Activated CD4-positive, alpha-beta memory T cell treated with anti-CD3 and anti-CD28 coated beads for 36 hours (primary cell): ENCODE data around the gene SULT1A1. TPM values are rescaled to one million over a fixed set of nuclear protein-coding genes. Genes with fewer than 3 reads are reported as not detected.
A peak's percentile ranks its signal among the peaks of the same experiment; 100 is the strongest.
"Not testable (repeated sequence)": the region's sequence is repeated elsewhere in the genome, so short reads cannot be mapped to it uniquely, and the experiment has no call there.

ENCODE experiments used
- CTCF ChIA-PET: fragments of 350-600 bp; sonication (Branson Sonifier 250); formaldehyde crosslinking; loops from one replicate; lab custom pipeline; 2021; ENCODE audit warnings: antibody characterized with exemption, inconsistent platforms; lab: Charles Lee
- POLR2A ChIA-PET: fragments of 350-600 bp; sonication (Branson Sonifier 250); formaldehyde crosslinking; loops from one replicate; lab custom pipeline; 2021; ENCODE audit warnings: antibody characterized with exemption; lab: Charles Lee
- DNase-seq: peaks from one replicate; pipeline ENCODE4 v3.0.0-alpha.2; 2020
- H3K27ac Mint-ChIP-seq: one replicate; pipeline ENCODE4 v1.8.0; 2021; ENCODE audit warnings: mixed read lengths
- H3K27me3 Mint-ChIP-seq: one replicate; pipeline ENCODE4 v1.8.0; 2021; ENCODE audit warnings: mixed read lengths
- H3K36me3 Mint-ChIP-seq: one replicate; pipeline ENCODE4 v1.8.0; 2021; ENCODE audit warnings: mixed read lengths
- H3K4me1 Mint-ChIP-seq: one replicate; pipeline ENCODE4 v1.8.0; 2021; ENCODE audit warnings: low read depth, mixed read lengths
- H3K4me3 Mint-ChIP-seq: one replicate; pipeline ENCODE4 v1.8.0; 2021; ENCODE audit warnings: mild to moderate bottlenecking, mixed read lengths
- H3K9me3 Mint-ChIP-seq: one replicate; pipeline ENCODE4 v1.8.0; 2021; ENCODE audit warnings: mixed read lengths
- intact Hi-C: fragments of 100-400 bp; cut with micrococcal nuclease; formaldehyde crosslinking; loops from one replicate; pipeline ENCODE4 v1.15.1; 2023
- total RNA-seq, 2 experiments: library from RNA; stranded (reverse); gene quantifications; one replicate each; pipeline ENCODE4 v1.2.3, GENCODE V29; 2021

The SULT1A1 gene
- total RNA-seq = 1 to 10 TPM; 8.7 to 9.0 TPM

DNA sequence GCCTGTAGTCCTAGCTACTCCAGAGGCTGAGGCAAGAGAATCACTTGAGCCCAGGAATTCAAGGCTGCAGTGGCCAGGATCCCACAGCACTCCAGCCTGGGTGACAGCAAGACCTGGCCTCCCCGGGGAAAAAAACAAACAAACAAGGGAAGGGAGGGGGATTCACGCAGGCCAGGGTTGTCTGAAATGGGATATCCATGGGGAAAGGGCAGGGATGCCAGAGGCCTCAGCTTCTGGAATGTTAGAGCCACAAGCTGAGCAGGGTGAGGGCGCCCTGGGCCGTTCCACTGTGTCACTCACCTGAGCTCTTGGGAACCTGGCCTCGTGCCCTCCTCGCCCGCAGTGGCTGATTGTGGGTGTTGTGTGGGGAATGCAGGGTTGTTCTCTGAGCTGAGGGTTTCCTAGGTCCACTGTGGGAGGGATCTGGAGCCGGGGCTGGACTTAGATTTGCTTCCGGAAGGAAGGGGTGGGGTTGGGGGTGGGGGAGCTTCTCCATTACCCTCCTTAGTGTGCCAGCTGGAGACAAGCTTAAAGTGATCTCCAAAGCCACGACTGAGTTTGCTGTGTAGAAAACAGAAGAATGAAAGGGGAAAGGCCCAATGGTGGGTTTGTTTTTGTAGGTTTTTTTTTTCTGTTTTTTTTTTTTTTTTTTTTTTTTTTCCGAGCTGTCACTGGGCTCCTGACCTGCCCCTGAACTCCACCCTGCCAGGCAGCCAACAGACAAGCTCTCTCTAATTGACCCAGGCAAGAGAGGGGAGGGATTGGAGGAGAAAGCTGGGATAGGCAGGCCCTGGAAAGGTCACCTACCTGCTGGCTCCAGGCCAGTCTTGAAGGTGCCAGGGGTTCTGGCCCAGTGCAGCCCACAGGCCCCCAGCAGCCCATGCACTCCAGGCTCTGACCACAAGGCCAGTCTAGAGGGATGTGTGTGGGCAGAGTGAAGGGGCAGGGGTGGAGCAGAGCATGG, at the start of gene SULT1A1:
SULT1A1 (minus strand) TSS at position 414 of the 964 bp plus-strand sequence. CDS start 1,189 bp downstream, outside the sequence.
- no peak within 1 kb of the TSS for H3K4me3 Mint-ChIP-seq
- peaks cover 2% of the 10 kb centered on the region for H3K36me3 Mint-ChIP-seq
- no peaks in the 10 kb centered on the region for H3K9me3 Mint-ChIP-seq
- no peak for DNase-seq
- intact Hi-C loops = loop anchor here (10.0 kb wide), 1 partner anchor 295 kb away; no protein-coding TSS in a partner anchor
- ChIA-PET POLR2A (no interaction called here), CTCF (no interaction called here)
- no peak within 1 kb of the TSS for H3K27ac Mint-ChIP-seq
- no peaks in the 10 kb centered on the region for H3K27me3 Mint-ChIP-seq
- peaks cover 4% of the 10 kb centered on the region for H3K4me1 Mint-ChIP-seq

DNA sequence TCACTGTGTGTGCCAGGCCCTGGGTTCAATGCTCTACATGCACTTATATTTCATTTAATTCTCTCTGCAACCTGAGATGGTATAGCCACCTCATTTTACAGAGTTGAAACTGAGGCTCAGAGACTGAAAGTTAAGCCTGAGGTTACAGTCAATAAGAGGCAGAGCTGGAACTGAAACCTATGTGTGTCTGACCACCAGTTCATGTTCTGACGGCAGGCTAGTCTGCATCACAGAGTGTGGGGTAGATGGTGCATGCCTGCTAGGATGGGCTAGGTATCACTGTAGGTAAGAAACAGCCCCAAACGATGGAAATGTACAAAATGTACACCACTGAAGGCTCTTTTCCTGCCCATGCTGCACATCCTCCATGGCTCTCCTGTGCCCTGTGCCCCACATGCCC, 30.1 kb upstream of the SULT1A1 start:
- POLR2A ChIA-PET, H3K9me3 Mint-ChIP-seq, CTCF ChIA-PET, intact Hi-C loops, H3K4me1 Mint-ChIP-seq, H3K27me3 Mint-ChIP-seq, H3K36me3 Mint-ChIP-seq, H3K4me3 Mint-ChIP-seq, H3K27ac Mint-ChIP-seq: not testable (repeated sequence)
- DNase-seq = peak; percentile 47

DNA sequence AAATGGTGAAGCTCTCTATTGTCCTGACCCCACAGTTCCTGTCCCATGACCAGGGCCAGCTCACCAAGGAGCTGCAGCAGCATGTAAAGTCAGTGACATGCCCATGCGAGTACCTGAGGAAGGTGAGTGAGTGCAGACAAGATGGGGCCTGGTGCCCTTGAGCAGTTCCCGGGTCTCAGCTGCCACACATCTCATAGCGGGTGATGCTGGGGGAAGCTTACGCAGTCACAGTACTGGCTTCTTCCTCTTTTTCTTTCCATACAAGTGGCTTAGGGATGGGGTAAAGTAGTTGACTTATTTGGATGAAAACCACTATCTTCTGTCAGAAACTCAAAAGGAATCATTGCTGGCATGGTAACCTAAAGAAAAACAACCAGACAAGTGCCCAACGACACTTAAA, 28.5 kb upstream of the SULT1A1 start:
- H3K4me3 Mint-ChIP-seq, H3K36me3 Mint-ChIP-seq, H3K9me3 Mint-ChIP-seq, POLR2A ChIA-PET, CTCF ChIA-PET, intact Hi-C loops, H3K27ac Mint-ChIP-seq, DNase-seq, H3K4me1 Mint-ChIP-seq, H3K27me3 Mint-ChIP-seq: not testable (repeated sequence)

DNA sequence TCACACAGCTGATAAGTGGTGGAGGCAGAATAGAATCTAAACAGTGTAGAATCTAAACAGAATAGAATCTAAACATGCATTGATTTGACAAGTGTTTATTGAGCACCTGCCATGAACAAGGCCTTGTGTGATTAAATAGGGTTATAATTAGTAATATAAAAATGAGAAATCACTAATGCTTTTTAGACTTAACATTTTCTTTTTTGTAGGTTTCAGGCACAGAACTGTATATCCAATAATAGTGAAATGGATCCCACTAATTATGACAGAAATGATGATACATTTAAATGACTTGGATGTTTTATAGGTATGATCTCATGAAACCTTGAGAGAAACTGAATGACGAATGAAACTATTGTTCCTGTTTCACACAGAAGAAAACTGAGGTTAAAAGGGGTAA, 27.9 kb upstream of the SULT1A1 start, which contains the start of gene NPIPB8:
NPIPB8 (plus strand) TSS at position 301 of the 400 bp plus-strand sequence. CDS start 296 bp downstream, outside the sequence.
- H3K27me3 Mint-ChIP-seq, DNase-seq, POLR2A ChIA-PET: not testable (repeated sequence)

DNA sequence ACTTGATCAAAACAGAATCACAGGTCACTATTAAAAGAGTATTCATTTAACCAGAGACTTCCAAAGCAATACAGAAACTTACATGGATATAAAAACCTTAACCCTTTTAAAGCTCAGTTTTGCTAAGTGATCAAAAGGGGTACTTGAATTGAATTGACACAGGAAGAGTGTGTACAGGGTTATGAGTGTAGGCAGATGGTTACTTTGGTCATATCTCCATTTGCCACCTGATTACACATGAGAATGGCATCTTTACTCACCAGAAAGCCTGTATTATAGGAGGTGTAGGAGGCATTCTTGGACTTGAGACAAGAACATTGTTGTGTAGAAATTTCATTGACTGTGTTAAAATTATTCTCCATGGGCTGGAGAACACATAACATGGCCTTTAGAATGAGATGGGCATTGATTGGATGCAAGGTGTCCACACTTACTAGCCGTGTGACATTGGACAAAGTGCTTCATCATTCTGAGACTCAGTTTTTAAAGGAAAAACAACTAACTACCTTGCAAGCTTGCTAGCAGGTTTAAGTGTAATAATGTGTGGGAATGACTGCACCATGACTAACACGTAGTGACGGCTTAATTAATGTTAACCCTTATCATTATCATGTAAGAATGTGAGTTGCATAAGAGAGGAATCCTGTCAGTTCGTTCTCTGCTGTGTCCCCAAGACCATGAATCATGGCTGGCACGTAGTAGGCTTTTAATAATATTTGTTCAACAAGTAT, 26.4 kb upstream of the SULT1A1 start:
- H3K4me1 Mint-ChIP-seq, POLR2A ChIA-PET, H3K9me3 Mint-ChIP-seq, H3K4me3 Mint-ChIP-seq, H3K27me3 Mint-ChIP-seq, H3K36me3 Mint-ChIP-seq, intact Hi-C loops, H3K27ac Mint-ChIP-seq, DNase-seq, CTCF ChIA-PET: not testable (repeated sequence)

More for the DNA sequence above, 27.9 kb upstream of the SULT1A1 start, which contains the start of gene NPIPB8:
- H3K27ac Mint-ChIP-seq, intact Hi-C loops, H3K4me1 Mint-ChIP-seq, H3K36me3 Mint-ChIP-seq, H3K4me3 Mint-ChIP-seq, CTCF ChIA-PET, H3K9me3 Mint-ChIP-seq: not testable (repeated sequence)

DNA sequence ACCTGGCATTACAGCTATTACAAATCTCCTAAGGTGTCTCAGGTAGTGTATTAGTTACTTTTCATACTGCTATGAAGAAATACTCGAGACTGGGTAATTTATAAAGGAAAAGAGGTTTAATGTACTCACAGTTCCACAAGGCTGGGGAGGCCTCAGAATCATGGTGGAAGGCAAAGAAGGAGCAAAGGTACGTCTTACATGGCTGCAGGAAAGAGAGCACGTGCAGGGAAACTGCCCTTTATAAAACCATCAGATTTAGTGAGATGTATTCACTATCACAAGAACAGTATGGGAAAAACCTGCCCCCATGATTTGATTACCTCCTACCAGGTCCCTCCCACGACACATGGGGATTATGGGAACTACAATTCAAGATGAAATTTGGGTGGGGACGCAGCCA, 21.1 kb upstream of the SULT1A1 start:
- H3K9me3 Mint-ChIP-seq, H3K27ac Mint-ChIP-seq, DNase-seq, H3K36me3 Mint-ChIP-seq, H3K4me1 Mint-ChIP-seq, intact Hi-C loops, H3K27me3 Mint-ChIP-seq, CTCF ChIA-PET, H3K4me3 Mint-ChIP-seq, POLR2A ChIA-PET: not testable (repeated sequence)

DNA sequence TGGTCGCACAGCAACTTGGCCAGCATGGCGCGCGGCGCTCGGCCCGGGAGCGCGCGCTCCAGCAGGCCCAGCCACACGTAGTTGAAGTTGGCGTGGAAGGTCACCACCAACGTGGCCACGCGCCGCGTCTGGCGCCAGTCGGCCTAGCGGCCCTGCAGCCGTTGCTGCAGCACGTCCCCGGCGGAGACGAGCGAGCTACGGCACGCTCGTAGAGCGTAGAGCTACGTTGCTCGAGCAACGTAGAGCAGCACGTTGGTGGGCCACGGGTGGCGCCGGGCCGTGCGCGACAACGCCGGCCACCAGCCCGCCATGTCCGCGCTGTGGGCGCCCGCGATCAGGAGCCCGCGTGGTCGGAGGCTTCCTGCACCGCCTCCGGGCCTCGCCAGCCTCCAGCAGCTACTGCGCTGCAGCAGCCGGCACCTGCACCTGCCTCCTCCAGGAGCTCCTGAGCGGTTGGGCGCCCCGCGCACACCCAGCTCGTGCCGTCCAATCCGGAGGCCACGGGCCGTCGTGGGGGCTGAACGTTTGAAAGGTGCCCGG, 13.4 kb upstream of the SULT1A1 start:
- DNase-seq = peak; percentile 76
- H3K27me3 Mint-ChIP-seq = peaks cover 2% of the 10 kb centered on the region
- ChIA-PET POLR2A (interaction anchor here (0.9 to 1.1 kb wide), 3 partner anchors 63 to 129 kb away, joined by 3 read pairs; no protein-coding TSS in a partner anchor), CTCF (no interaction called here)
- H3K4me3 Mint-ChIP-seq = peak overlapping the region; percentile 84
- peak overlapping the region; percentile 69 for H3K27ac Mint-ChIP-seq
- peaks cover 18% of the 10 kb centered on the region for H3K4me1 Mint-ChIP-seq
- peaks cover 2% of the 10 kb centered on the region for H3K36me3 Mint-ChIP-seq
- intact Hi-C loops = no loop called here
- no peaks in the 10 kb centered on the region for H3K9me3 Mint-ChIP-seq

DNA sequence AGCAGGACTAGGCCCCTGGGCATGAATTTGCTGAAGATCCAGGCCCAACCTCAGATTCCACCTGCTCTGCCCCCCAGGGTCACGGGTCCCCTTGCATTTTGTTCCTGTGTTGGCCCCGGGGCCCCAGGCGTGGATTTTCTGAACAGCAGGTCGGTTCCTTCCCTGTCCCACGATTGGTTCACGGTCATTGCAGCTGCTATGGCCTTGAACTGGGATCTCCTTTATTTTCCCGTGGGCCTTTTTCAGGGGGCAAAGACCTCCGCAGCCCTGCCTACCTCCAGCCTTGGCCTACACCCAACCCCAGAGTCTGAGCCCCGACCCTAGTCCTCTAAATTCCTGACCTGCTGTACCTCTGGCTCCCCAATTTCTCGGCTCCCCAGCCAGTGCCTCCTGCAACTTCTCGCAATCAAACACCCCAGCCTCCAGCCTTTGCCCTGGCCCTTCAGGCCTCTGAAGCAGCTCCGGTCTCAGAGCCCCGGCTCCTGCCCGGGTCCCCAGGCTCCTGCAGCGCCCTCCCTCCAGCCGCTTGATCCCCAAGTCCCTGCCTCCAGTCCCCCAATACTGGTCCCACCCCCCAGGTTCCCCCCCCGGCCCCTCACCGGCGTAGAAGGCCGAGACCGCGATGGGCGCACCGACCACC, 12.8 kb upstream of the SULT1A1 start:
- Mint-ChIP-seq H3K27ac (peak overlapping the region; percentile 69), H3K4me1 (peaks cover 18% of the 10 kb centered on the region), H3K4me3 (peak overlapping the region; percentile 84)
- H3K27me3 Mint-ChIP-seq, H3K9me3 Mint-ChIP-seq, intact Hi-C loops, DNase-seq, CTCF ChIA-PET, H3K36me3 Mint-ChIP-seq: not testable (repeated sequence)
- POLR2A ChIA-PET = interaction anchor here (1.1 kb wide), 1 partner anchor 63 kb away, joined by 3 read pairs; no protein-coding TSS in a partner anchor

DNA sequence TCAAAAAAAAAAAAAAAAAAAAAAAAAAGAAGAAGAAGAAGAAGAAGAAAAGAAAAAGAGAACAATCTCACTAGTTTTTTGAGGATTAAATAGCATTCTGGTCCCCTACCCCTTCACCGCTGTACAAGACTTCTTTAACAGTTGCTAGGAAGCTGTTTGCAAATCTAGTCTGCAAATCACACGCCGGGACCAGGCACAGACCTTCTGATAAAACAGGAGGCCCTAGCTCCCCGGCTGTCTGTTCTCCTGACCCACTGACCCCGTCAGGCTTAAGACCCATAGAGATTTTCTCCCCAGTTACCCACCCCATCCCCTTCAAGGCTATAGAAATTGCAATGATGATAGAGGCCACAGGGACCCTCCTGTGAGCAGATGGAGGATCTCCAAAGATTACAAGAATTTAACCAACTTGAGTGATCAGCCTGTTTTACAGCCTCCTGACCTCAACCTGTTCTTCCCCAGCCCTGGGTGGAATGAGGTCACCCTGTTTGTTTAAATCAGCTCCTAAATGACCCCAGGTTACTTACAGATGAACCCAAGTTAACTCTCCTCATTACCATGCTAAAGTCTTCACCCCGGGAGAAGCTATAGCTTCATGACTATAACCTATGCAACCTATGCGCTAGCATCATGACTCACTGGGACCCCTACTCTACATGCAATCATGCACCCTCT, 11.8 kb upstream of the SULT1A1 start:
- no peak overlapping the region for H3K27ac Mint-ChIP-seq
- H3K27me3 Mint-ChIP-seq = no peaks in the 10 kb centered on the region
- no peak for DNase-seq
- ChIA-PET CTCF (no interaction called here), POLR2A (no interaction called here)
- H3K4me3 Mint-ChIP-seq = peak overlapping the region; percentile 84
- H3K9me3 Mint-ChIP-seq = no peaks in the 10 kb centered on the region
- intact Hi-C loops = no loop called here
- peaks cover 2% of the 10 kb centered on the region for H3K36me3 Mint-ChIP-seq
- H3K4me1 Mint-ChIP-seq = peaks cover 18% of the 10 kb centered on the region

DNA sequence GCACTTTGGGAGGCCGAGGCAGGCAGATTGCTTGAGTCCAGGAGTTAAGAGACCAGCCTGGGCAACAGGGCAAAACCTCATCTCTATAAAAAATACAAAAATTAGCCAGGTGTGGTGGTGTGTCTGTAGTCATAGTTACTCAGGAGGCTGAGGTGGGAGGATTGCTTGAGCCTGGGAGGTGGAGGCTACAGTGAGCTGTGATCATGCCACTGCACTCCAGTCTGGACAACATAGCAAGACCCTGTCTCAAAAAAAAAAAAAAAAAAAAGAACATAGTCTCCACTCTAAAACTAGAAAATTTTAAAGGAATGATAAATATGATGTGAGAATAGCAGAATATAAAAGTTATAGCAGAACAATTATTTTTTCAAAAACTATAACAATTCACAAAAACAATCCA, 10.5 kb upstream of the SULT1A1 start:
- H3K9me3 Mint-ChIP-seq, H3K36me3 Mint-ChIP-seq, H3K27ac Mint-ChIP-seq, DNase-seq, H3K27me3 Mint-ChIP-seq, CTCF ChIA-PET, intact Hi-C loops, POLR2A ChIA-PET, H3K4me3 Mint-ChIP-seq: not testable (repeated sequence)
- H3K4me1 Mint-ChIP-seq = peaks cover 18% of the 10 kb centered on the region

DNA sequence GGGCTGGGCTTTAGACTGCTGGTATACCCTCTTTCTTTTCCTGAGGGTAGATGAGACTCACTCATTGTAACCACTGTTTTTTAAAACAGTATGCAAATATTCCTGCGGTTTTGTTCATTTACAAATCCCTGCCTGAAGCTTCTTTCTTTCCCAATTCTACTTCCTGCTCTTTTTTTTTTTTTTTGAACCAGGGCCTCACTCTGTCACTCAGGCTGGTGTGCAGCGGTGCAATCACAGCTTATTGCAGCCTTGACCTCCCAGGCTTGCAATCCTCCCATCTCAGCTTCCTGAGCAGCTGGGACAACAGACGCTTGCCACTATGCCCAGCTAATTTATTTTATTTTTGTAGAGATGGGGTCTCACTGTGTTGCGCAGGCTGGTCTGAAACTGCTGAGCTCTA, 8.0 kb upstream of the SULT1A1 start:
- no peak for DNase-seq
- ChIA-PET CTCF (no interaction called here), POLR2A (no interaction called here)
- H3K27ac Mint-ChIP-seq = no peak overlapping the region
- peaks cover 13% of the 10 kb centered on the region for H3K4me1 Mint-ChIP-seq
- H3K36me3 Mint-ChIP-seq = peaks cover 2% of the 10 kb centered on the region
- no peaks in the 10 kb centered on the region for H3K27me3 Mint-ChIP-seq
- intact Hi-C loops = loop anchor here (10.0 kb wide), 1 partner anchor 303 kb away; no protein-coding TSS in a partner anchor
- H3K9me3 Mint-ChIP-seq = no peaks in the 10 kb centered on the region
- H3K4me3 Mint-ChIP-seq = no peak overlapping the region
